ENCODE results near the gene IGDCC3.

Gene IGDCC3

GRCh38 chr15:65420975-65421359 lies 43.2 kb upstream of the IGDCC3 start:
- H3K27ac ChIP-seq (ENCODE audit: low read depth, low read length, poor library complexity, severe bottlenecking), result no peak overlapping the region
- no peak overlapping the region for H3K4me2 ChIP-seq (ENCODE audit: low read length)

GRCh38 chr15:65418596-65418995 lies 40.8 kb upstream of the IGDCC3 start:
- Histone ChIP-seq H3K79me2 (ENCODE audit: insufficient read depth, low read length) (no peaks in the 10 kb centered on the region), H3K9ac (ENCODE audit: low read length) (no peak overlapping the region), H3K9me3 (ENCODE audit: low read length) (no peaks in the 10 kb centered on the region), H3K36me3 (ENCODE audit: insufficient read depth, low read length) (no peaks in the 10 kb centered on the region), H3K4me3 (ENCODE audit: low read depth, low read length, poor library complexity, severe bottlenecking) (no peak overlapping the region), H3K4me2 (ENCODE audit: low read length) (no peak overlapping the region), H3K4me1 (ENCODE audit: insufficient read depth, low read length, severe bottlenecking) (peaks cover 8% of the 10 kb centered on the region), H3K9me2 (ENCODE audit: low read depth, low read length) (no peaks in the 10 kb centered on the region), H3K27ac (ENCODE audit: low read depth, low read length, poor library complexity, severe bottlenecking) (no peak overlapping the region), H4K20me1 (ENCODE audit: insufficient read depth, low read length) (no peaks in the 10 kb centered on the region), H2AFZ (ENCODE audit: low read length) (no peak overlapping the region), H3K27me3 (ENCODE audit: insufficient read depth, low read length) (peaks cover 16% of the 10 kb centered on the region; the same call in 1 of the 2 replicates), H3F3A (ENCODE audit: insufficient read depth, low read length) (no peaks in the 10 kb centered on the region)
- TF ChIP-seq EZH2 (IDR thresholded peaks at IDR 0.05; ENCODE audit: borderline replicate concordance, low read length) (no peak), CTCF (IDR thresholded peaks at IDR 0.05; ENCODE audit: low read length) (no peak)

More at GRCh38 chr15:65420975-65421359, 43.2 kb upstream of the IGDCC3 start:
- no peaks in the 10 kb centered on the region for H3K9me3 ChIP-seq (ENCODE audit: low read length)
- H3K9ac ChIP-seq (ENCODE audit: low read length), result no peak overlapping the region
- no peaks in the 10 kb centered on the region for H3F3A ChIP-seq (ENCODE audit: insufficient read depth, low read length)
- H3K27me3 ChIP-seq (ENCODE audit: insufficient read depth, low read length), result peaks cover 16% of the 10 kb centered on the region; the same call in 1 of the 2 replicates
- H4K20me1 ChIP-seq (ENCODE audit: insufficient read depth, low read length), result no peaks in the 10 kb centered on the region
- no peak overlapping the region for H3K4me3 ChIP-seq (ENCODE audit: low read depth, low read length, poor library complexity, severe bottlenecking)
- no peak for TF ChIP-seq CTCF (IDR thresholded peaks at IDR 0.05; ENCODE audit: low read length)
- TF ChIP-seq EZH2 (IDR thresholded peaks at IDR 0.05; ENCODE audit: borderline replicate concordance, low read length), result no peak
- no peaks in the 10 kb centered on the region for H3K9me2 ChIP-seq (ENCODE audit: low read depth, low read length)
- no peaks in the 10 kb centered on the region for H3K79me2 ChIP-seq (ENCODE audit: insufficient read depth, low read length)
- H2AFZ ChIP-seq (ENCODE audit: low read length), result no peak overlapping the region
- H3K4me1 ChIP-seq (ENCODE audit: insufficient read depth, low read length, severe bottlenecking), result peaks cover 8% of the 10 kb centered on the region
- no peaks in the 10 kb centered on the region for H3K36me3 ChIP-seq (ENCODE audit: insufficient read depth, low read length)

DNA sequence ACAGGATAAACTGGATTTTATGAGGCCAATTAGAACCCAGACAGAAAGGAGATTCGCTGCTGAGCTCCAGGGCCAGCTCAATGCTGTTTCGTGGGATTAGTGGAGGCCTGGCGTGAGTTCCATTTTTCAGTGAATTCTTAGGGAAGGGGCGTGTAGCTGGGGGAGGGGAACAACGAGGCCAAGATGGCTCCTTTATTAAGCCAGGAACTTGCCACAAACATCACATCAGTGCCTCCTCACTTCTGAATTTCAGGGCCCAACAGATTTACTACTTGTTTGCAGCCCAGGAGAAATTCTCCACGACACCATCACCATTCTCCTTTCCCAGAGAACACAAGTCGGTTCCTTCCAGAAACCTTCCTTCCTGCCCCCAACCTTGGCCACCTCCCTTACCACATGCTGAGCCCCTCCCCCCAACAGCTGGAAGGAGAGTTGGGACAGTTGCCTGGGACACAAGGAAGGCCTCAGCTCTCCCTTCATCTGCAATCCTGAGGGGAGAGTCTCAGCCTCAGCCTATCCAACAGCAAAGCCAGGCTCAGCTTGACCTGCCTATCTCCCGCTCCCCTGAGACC lies 39.1 kb upstream of the IGDCC3 start:
- Histone ChIP-seq H3K79me2 (ENCODE audit: insufficient read depth, low read length) (no peaks in the 10 kb centered on the region), H3K4me2 (ENCODE audit: low read length) (no peak overlapping the region), H2AFZ (ENCODE audit: low read length) (no peak overlapping the region), H3K9me2 (ENCODE audit: low read depth, low read length) (no peaks in the 10 kb centered on the region), H4K20me1 (ENCODE audit: insufficient read depth, low read length) (no peaks in the 10 kb centered on the region), H3K9ac (ENCODE audit: low read length) (no peak overlapping the region), H3K27ac (ENCODE audit: low read depth, low read length, poor library complexity, severe bottlenecking) (no peak overlapping the region), H3K36me3 (ENCODE audit: insufficient read depth, low read length) (no peaks in the 10 kb centered on the region), H3F3A (ENCODE audit: insufficient read depth, low read length) (no peaks in the 10 kb centered on the region), H3K4me3 (ENCODE audit: low read depth, low read length, poor library complexity, severe bottlenecking) (no peak overlapping the region), H3K9me3 (ENCODE audit: low read length) (no peaks in the 10 kb centered on the region), H3K4me1 (ENCODE audit: insufficient read depth, low read length, severe bottlenecking) (peaks cover 3% of the 10 kb centered on the region), H3K27me3 (ENCODE audit: insufficient read depth, low read length) (peaks cover 10% of the 10 kb centered on the region; the same call in 1 of the 2 replicates)
- TF ChIP-seq CTCF (IDR thresholded peaks at IDR 0.05; ENCODE audit: low read length), result no peak
- no peak for TF ChIP-seq EZH2 (IDR thresholded peaks at IDR 0.05; ENCODE audit: borderline replicate concordance, low read length)
